Right renal pelvis (tissue), 4 donors: ENCODE data around the gene THBS3. TPM values are rescaled to one million over a fixed set of nuclear protein-coding genes. Genes with fewer than 3 reads are reported as not detected.
A peak's percentile ranks its signal among the peaks of the same experiment; 100 is the strongest.
"Not testable (repeated sequence)": the region's sequence is repeated elsewhere in the genome, so short reads cannot be mapped to it uniquely, and the experiment has no call there.

Source experiments
- DNase-seq, 4 donors: peaks; one replicate each; pipeline ENCODE4 v3.0.0-alpha.2; 2013; ENCODE audit warnings: low read depth in 4 of 4, low spot score in 3 of 4, missing footprints in 1 of 4
- polyA plus RNA-seq, 4 donors: library from polyadenylated mRNA; unstranded; fragments of 120-200 nt; gene quantifications; one replicate each; pipeline ENCODE4 v1.2.1, GENCODE V29; 2013; ENCODE audit not compliant: insufficient read length in 4 of 4

Gene THBS3
- polyA plus RNA-seq, 4 donors = 28.1 to 41.7 (median 33.4) TPM

DNA sequence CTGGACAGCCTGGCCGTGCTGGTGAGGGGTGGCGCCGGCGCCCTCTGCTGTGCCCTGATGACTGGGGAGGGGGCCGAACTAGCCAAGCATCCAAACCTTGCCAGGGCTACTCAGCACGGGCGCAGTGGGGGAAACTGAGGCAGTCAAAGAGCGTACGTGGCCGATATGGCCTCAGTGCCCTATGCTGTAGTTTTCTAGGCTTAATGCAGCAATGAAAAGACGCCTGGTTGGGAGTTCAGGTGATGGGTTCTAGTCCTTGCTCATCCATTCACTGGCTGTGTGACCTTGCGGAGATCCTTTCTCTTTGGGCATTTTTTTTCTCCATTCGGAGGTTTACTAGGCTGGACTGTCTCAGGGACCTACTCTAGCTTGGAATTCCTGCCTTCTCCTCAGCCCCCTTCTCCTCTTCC, 1.6 kb upstream of the THBS3 start:
- no peak for DNase-seq

DNA sequence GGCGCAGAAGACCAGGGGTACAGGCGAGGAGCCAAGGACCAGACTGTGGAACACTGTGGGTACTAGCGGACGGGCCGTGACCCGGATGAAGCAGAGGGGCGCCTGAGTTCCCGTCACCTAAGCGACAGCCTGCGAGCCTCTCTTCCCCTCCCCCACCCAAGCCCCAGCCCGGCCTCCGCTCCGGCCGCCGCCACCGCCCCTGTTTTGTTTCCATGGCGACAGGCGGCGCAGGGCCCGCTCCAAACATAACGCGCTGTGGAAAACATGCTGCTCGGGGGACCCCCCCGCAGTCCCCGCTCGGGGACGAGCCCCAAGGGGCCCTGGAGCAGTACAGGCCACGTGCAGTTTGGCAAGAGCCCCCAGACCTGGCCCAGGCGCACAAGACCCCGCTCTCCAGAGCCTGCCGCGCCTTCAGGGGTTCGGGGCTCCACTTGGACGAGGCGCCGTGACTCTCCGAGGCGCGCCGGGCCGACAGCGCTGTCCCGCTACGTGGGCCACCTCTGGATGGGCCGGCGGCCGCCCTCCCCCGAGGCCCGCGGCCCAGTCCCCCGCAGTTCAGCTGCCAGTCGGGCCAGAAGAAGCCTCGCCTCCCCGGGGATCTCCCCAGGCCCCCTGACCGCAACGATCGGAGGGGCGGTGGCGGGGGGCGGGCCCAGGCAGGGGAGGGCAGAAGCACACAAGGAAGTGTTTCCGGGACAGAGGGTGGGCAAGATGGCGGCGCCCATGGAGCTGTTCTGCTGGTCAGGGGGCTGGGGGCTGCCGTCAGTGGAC, 1.0 kb upstream of the THBS3 start, which contains the start of gene MTX1:
Gene MTX1, plus strand, starts transcription at position 155 of the 771 bp plus-strand sequence. Its CDS starts 110 bp downstream, at position 265.
- peak in 3 of 4 donors; percentile 77 to 86 (median 83) for DNase-seq

DNA sequence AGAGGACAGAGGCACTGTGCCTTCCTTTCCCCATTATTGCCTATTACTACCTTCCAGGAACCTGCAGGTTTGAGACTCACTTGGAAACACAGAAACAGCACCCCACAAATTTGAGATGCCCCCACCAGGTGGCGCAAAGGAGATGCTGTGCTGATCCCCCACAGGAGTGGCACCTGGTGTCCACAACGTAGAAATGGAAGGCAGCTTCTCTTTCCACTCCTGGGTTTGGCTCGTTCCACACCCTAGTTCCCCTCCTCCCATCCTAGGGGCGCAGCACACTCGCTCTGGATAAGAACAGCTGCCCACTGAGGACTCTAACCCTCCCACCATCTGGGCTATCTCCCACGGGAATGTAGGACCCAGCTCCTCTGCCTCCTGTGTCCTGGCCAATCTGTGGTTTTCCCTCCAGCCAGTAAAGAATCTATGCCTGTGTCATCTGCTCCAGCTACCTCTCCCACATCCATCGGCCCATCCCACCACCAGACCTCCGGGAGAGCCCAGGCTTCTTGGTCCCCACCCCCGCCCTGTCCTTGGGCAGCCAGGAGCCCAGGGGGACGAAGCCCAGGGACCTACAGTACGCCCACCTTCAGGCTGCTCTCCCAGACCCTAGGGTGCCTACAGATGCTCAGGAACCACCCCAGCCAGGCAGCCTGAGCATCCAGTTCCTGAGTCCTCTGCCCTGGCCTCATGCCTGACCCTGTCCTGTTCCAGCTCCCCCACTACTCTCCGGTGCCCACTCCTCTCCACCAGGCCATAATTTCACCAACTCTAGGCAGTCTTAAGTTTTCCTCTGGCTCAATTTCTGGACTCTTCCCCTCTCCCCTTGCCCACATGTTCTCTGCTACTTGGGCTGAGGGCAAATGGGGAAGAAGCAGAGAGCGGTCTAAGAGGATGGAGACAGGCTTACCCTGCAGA, 549 bp downstream of the THBS3 start:
- DNase-seq = peak in 1 of 4 donors; percentile 76

DNA sequence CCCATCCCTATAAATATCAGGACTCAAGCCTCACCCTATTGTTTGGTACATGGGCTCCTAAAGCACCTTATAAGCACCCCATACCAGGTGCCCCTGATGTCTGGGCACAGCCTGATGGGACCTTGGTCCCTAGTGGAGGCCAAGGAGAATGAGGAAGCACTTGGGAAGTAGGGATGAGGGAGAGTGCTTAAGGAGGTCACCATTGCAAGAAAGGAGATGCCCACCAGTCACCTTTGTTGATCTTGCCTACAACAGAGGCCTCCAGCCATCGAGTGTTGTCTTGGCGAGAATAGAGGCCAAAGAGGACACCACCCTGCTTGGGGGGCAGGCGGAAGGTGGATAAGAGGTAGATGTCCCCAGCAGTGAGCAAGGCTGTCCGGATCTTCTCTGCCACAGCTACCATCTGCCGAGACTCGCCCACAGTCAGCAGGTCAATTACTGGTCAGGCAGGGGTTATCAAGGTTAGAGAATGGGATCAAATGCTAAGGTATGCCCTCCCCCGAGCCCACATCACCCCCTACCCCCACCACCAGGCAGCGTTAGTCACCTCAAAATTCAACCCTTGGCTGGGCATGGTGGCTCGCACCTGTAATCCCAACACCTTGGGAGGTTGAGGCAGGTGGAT, 1.6 kb downstream of the THBS3 start:
- no peak for DNase-seq

DNA sequence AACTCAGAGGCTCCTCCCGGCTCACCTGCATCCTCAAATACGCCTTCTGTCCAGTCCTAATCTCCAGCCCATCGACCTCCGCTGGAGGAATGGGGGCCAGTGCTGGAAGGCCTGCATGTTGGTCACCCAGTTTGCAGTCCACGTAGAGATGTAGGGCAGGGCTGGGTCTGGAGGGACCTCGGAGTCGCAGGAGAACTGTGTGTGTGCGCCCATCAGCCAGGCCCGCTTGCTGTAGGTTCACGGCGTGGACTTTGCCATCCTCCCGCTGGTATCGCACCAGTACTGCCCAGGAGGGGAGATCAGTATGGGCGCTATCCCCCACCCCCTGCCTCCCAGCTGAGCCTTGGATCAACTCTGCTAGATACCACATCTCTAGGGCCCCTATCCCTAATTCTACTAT, 2.7 kb downstream of the THBS3 start:
- DNase-seq = no peak

DNA sequence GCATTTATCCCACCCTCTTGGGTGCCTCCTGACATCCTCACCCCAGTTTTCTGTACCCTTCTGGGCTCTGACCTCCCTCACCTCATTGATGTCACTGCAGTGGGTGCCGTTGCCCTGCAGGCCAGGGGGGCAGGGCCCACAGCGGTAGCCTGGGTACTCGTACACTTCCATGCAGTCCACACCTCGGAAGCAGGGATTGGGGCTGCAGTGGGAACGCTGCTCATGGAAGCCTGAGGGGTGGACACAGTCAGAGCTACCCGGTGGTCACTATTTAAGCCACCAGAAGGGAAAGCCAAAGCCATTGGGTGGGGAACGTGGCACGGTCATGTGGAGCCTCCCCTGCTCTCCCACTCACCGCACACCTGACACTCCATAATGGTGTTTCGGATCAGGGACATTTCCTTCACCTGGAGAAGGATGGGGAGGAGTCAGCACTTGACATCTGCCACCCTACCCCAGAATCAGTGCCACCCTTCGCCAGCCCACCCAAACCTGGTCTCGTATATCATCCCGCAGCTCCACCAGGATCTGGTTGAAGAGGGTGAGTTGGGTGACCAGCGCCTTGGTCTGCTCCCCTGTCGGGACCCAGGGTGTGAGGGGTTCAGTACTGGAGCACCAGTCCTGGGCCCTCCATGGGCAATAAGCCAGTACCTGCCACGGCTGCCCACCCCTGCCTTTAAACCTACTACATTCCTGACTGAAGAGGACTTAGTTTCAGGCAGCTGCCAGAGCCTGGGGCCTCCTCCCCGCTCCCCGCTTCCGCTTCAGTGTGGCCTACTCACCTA, 4.8 kb downstream of the THBS3 start:
- no peak for DNase-seq

DNA sequence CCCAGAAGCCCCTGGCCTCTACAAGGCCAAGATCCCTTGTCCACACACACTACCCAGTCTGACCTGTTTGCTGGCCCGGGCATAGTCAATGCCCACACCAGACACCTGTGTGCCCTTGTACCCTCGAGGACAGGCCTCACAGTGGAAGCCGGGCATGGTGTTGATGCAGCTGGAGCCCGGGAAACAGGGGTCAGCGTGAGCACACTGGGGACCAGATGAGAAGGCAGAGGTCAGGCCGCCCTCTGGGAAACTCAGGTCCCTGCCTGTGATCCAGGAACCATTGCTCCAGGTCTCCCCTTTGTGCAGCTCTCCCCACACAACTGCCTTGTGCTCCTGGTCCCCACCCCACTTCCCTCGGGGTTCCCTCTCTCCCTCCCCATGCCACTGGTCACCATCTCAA, 5.5 kb downstream of the THBS3 start:
- DNase-seq = no peak

DNA sequence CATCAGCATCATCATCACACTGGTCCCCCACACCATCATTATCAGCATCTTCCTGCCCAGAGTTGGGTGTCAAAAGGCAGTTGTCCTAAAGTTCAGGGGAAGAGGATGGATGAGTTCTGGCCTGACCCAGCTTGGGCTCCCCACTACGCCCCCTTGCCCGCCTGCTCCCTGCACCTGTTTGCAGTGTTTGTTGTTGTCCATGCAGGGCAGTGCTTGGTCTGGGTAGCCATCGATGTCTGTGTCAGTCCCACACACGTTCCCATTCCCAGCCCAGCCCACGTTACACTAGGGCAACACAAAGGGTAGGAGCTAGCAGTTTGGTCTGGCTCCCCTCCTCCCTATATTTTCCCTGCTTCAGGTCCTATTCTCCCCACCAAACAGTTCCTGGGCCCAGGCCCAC, 6.8 kb downstream of the THBS3 start:
- no peak for DNase-seq

DNA sequence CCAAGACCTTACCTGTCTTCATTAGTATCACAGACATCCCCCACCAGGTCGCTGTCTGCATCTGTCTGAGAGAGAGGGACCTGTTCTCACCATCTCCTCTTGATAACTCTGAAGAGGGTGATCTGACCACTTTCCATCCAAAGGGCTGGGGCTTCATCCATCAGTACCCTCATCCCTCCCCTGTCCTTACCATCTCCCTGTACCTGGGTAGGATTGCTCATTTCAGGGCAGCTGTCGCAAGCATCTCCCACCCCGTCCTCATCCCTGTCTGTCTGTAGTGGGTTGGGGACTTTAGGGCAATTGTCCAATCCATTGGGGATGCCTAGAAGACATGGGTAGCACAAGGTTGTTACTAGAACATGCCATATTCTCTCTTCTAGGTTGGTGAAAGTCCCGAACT, 7.9 kb downstream of the THBS3 start:
- no peak for DNase-seq

DNA sequence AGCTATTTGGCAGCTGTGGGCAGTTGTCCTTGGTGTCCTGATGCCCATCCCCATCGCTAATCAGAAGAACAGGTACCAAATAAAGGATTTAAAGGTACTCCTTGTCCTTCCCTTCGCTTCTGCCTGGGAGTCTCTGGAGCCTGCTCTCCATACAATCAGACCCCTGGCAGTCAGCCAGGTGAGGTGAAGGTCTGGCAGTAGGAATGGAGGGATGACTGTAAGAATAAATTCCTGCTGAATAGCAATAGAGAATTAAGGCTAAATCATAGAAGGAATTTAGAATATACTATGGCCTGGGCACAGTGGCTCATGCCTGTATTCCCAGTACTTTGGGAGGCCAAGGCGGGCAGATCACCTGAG, 9.2 kb downstream of the THBS3 start:
- no peak for DNase-seq

DNA sequence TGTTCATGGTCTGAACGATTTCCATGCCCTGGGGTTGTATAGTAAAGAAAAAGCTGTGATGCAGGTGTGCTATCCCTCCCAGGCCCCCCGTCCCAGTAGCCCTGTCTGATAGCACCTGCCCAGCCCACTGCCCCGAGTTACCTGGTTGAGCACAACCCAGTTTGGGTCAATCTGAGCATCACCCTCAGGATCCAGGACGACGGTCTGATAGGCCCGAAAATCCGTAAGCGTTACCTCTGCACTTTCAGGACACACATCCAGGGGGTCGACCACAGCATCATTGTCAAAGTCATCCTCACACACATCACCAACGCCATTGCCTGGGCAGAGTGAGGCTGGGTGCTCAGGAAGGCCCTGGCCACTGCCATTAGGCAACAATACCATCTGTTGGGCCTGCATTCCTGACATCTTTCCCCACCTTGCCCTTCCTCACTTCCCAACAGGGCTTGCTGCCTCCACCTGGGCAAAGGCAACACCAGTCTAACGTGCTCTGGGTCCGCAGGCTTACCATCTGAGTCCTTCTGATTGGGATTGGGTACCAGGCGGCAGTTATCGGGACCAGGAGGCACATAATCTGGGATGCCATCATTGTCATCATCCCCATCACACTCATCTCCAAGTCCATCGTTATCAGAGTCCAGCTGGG, 9.7 kb downstream of the THBS3 start:
- no peak for DNase-seq

DNA sequence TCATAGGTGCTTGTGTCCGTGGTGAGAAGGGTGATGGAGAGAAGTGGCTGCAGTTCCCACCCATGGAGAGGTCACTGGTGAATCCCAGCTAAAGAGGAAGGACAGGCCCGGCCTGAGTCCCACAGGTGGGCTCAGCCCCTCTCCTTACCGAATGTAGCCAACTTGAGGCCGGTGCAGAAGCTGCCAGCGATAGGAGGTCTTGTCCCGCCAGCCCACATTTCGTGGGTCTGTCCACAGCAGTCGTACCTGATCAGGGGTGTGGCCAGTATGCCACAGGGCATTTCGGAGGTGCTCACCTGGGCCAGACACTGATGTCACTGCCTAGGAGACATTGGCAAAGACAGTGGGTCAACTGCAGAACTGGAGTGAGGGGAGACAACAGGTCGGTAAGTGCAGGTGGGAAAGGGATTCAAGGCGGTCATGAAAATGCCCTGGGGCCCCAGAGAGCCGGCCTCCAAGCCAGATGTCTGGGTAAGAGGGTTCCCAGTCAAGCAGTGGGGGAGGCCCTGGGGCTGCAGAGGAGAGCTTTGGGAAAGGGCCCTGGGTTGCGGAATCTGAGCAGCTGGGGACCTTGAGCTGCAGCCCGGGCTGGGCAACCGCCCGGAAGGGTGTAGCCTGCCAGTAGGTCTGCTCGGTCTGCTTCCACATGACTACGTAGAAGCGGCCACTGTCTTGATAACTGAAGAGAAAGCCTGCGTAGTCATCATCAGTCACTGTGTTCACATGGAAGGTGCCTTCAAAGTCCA, 10.6 kb downstream of the THBS3 start:
- DNase-seq = no peak

DNA sequence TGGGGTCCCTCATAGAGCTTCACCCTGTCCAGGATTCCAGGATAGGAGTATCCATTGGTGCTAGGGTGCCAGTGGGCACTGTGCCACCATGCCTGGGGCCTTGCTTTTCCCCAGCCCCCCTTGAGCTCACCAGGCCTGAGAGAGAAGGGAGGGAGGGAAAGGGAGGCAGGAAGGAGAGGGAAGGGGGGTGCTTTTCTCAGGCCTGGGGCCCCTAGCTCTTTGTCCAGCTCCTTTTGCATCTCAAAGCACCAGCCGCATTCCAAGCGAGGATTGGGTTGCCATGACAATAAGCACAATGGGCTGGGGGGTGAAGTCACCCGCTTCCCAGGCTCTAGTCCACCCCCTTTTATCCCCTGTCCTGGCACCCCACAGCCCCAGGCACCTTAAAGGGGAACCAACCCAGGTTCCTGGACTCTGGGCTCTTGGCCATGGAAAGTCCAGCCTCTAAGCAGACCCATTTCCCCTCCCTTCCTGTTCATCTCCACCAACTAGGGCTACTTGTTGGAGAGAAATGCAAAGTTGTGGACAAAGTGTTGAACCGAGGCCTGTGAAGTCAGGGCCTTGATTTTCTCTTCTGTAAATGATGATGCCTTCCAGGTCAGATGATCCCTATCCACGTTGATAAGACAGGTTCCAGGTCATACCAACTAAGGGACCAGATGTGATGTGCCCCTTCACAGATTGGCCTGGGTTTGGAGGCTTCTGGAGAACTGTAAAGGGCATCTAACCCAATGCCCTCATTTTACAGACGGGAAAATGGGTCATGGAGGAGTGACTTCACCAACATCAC, 11.4 kb downstream of the THBS3 start:
- no peak for DNase-seq

DNA sequence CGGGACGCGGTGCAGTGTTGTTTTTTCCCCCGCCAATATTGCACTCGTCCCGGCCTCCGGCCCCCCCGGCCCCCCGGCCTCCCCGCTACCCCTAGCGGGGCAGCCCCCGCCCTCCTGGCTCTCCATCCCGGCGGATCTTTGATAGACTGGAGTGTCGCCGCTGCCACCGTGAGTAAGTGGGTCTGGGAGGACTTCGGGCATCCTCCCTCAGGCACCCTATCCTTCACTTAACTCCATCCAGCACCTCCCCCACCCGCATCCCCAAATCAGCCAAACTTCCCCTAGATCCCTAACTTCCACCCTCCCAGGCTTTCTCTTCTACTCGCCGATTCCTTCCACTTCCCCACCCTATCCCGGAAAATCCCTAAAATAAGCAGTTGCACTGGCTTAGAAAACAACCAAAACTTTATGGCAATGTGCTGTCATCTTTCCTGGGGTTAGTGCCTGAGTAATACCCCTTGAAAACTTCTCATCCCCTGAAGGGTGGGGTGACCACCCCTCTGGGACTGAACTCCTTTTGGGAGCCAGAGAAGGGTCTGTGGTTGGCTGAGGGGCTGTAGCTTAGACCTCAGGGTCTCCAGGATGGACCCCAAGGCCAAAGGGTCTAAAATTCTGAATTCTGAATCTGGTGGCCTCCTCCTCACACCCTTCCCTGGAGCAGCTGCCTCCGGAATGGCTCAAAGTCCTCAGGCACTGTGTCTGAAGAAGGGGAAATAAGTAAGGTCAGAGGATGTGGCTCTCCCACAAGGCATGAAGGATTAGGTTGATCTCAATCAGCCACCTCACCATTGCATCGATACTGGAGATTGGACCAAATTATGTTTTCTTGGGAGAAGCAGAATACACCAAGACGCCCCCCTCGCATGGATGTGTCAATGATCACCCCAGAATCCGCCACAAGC, 12.2 kb downstream of the THBS3 start:
- DNase-seq = no peak

DNA sequence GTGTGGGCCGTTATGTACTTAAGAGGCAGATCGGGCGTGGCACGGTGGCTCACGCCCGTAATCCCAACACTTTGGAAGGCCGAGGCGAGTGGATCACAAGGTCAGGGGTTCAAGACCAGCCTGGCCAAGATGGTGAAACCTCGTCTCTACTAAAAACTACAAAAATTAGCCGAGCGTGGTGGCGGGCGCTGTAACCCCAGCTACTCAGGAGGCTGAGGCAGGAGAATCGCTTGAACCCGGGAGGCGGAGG, 13.8 kb downstream of the THBS3 start:
- not testable (repeated sequence) for DNase-seq

DNA sequence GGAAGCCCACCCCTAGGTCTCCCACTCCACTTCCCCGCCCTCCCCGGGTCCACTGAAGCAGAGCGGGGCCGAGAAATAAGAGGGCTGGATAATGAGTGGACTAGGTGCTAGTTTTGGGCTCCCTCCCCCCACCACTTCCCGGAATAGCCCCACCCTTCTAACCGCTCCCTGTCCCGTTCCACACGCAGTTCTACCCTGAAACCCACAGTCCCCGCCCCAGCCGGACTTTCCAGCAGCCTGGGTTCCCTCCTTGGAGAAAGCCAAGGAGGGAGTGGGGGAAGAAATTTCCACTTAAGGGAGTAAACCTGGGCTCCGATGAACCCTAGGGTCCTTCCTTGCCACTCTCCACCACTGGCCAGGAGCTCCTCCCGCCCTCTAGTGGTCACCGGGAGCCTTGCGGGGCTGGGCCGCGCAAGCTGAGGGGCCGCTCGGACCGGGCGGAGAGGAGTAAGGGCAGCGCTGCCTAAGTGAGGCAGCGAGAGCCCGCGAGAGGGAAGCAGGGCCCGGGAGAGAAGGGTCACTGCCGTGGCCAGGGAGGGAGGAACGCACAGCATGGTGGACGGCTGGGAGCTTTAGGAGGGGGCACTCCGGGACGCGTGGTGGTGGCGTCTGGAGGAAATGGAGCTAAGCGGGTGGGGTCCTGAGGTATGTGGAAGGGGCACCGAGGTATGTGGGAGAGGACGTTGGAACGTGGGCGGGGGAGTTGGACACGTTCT, 14.3 kb downstream of the THBS3 start:
- DNase-seq = peak in 3 of 4 donors; percentile 84 to 91 (median 85)
